ENCODE results near the gene CD200. TPM values are rescaled to one million over a fixed set of nuclear protein-coding genes. Genes with fewer than 3 reads are reported as not detected.

Gene CD200
- total RNA-seq, 1 experiment from 2014 or later, result not detected

GRCh38 chr3:112371569-112371968 is 38.6 kb downstream of the CD200 start:
- no peak for TF ChIP-seq CTCF (conservative IDR thresholded peaks at IDR 0.05; ENCODE audit: low read depth, low read length)
- no peak for TF ChIP-seq EZH2 (IDR thresholded peaks at IDR 0.05; ENCODE audit: borderline replicate concordance, low read depth, low read length, poor library complexity, severe bottlenecking)
- CTCF ChIA-PET, result no interaction called here
- Histone ChIP-seq H3K4me3 (ENCODE audit: low read depth, low read length, poor library complexity, severe bottlenecking) (no peak overlapping the region), H3K27ac (ENCODE audit: low read depth, low read length, poor library complexity, severe bottlenecking) (no peak overlapping the region), H3K27me3 (replicated peaks; ENCODE audit: insufficient read depth, low read depth, low read length, poor library complexity) (peaks cover 2% of the 10 kb centered on the region), H3K36me3 (ENCODE audit: insufficient read depth, low read length, poor library complexity, severe bottlenecking) (no peaks in the 10 kb centered on the region), H3K9me3 (ENCODE audit: low read depth, low read length, poor library complexity, severe bottlenecking) (no peaks in the 10 kb centered on the region), H3K4me1 (ENCODE audit: insufficient read depth, low read length, poor library complexity, severe bottlenecking) (no peaks in the 10 kb centered on the region)
- POLR2A ChIA-PET (ENCODE audit: low non-redundant PET), result no interaction called here
- no TSS peak for BruUV-seq (replicated peaks)
- DNase-seq (ENCODE audit: low spot score), result no peak
- intact Hi-C loops (cut with micrococcal nuclease; ENCODE audit: unreplicated experiment), result no loop called here

- Histone ChIP-seq H3K4me3 (ENCODE audit: low read depth, low read length, poor library complexity, severe bottlenecking) (no peak overlapping the region), H3K9me3 (ENCODE audit: low read depth, low read length, poor library complexity, severe bottlenecking) (no peaks in the 10 kb centered on the region), H3K4me1 (ENCODE audit: insufficient read depth, low read length, poor library complexity, severe bottlenecking) (peaks cover 7% of the 10 kb centered on the region), H3K36me3 (ENCODE audit: insufficient read depth, low read length, poor library complexity, severe bottlenecking) (no peaks in the 10 kb centered on the region), H3K27me3 (replicated peaks; ENCODE audit: insufficient read depth, low read depth, low read length, poor library complexity) (no peaks in the 10 kb centered on the region), H3K27ac (ENCODE audit: low read depth, low read length, poor library complexity, severe bottlenecking) (no peak overlapping the region)
- ChIA-PET CTCF (no interaction called here), POLR2A (ENCODE audit: low non-redundant PET) (interaction anchor here (0.6 kb wide), 1 partner anchor 63 kb away, joined by 5 read pairs; no protein-coding TSS in a partner anchor)
- intact Hi-C loops (cut with micrococcal nuclease; ENCODE audit: unreplicated experiment), result no loop called here
- no peak for TF ChIP-seq CTCF (conservative IDR thresholded peaks at IDR 0.05; ENCODE audit: low read depth, low read length)
- TF ChIP-seq EZH2 (IDR thresholded peaks at IDR 0.05; ENCODE audit: borderline replicate concordance, low read depth, low read length, poor library complexity, severe bottlenecking), result no peak
- DNase-seq (ENCODE audit: low spot score), result no peak
- BruUV-seq (replicated peaks), result no TSS peak
These were observed 39.4 kb downstream of the CD200 start for GRCh38 chr3:112372396-112372795.

GRCh38 chr3:112373476-112373875 is 40.5 kb downstream of the CD200 start:
- ChIA-PET POLR2A (ENCODE audit: low non-redundant PET) (no interaction called here), CTCF (no interaction called here)
- Histone ChIP-seq H3K9me3 (ENCODE audit: low read depth, low read length, poor library complexity, severe bottlenecking) (no peaks in the 10 kb centered on the region), H3K36me3 (ENCODE audit: insufficient read depth, low read length, poor library complexity, severe bottlenecking) (no peaks in the 10 kb centered on the region), H3K4me3 (ENCODE audit: low read depth, low read length, poor library complexity, severe bottlenecking) (no peak overlapping the region), H3K27me3 (replicated peaks; ENCODE audit: insufficient read depth, low read depth, low read length, poor library complexity) (no peaks in the 10 kb centered on the region), H3K27ac (ENCODE audit: low read depth, low read length, poor library complexity, severe bottlenecking) (no peak overlapping the region), H3K4me1 (ENCODE audit: insufficient read depth, low read length, poor library complexity, severe bottlenecking) (peaks cover 16% of the 10 kb centered on the region)
- no TSS peak for BruUV-seq (replicated peaks)
- DNase-seq (ENCODE audit: low spot score), result no peak
- TF ChIP-seq CTCF (conservative IDR thresholded peaks at IDR 0.05; ENCODE audit: low read depth, low read length), result no peak
- TF ChIP-seq EZH2 (IDR thresholded peaks at IDR 0.05; ENCODE audit: borderline replicate concordance, low read depth, low read length, poor library complexity, severe bottlenecking), result no peak
- intact Hi-C loops (cut with micrococcal nuclease; ENCODE audit: unreplicated experiment), result no loop called here
